CD4-positive, alpha-beta T cell treated with Interleukin-6 at 100 ng/mL for 8 hours (primary cell): ENCODE data around the gene ZNF184.
"Not testable (repeated sequence)": the region's sequence is repeated elsewhere in the genome, so short reads cannot be mapped to it uniquely, and the experiment has no call there.

Source experiments
- DNase-seq: peaks from one replicate; pipeline ENCODE4 v3.0.0-alpha.2; 2020; ENCODE audit warnings: mixed read lengths, low spot score

The ZNF184 gene

DNA sequence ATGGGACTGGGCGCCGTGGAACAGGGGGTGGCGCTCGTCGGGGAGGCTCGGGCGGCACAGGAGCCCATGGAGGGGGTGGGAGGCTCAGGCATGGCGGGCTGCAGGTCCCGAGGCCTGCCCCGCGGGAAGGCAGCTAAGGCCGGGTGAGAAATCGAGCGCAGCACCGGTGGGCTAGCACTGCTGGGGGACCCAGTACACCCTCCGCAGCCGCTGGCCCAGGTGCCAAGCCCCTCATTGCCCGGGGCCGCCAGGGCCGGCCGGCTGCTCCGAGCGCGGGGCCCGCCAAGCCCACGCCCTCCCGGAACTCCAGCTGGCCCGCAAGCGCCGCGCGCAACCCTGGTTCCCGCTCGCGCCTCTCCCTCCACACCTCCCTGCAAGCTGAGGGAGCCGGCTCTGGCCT, 48.1 kb downstream of the ZNF184 start:
- not testable (repeated sequence) for DNase-seq

DNA sequence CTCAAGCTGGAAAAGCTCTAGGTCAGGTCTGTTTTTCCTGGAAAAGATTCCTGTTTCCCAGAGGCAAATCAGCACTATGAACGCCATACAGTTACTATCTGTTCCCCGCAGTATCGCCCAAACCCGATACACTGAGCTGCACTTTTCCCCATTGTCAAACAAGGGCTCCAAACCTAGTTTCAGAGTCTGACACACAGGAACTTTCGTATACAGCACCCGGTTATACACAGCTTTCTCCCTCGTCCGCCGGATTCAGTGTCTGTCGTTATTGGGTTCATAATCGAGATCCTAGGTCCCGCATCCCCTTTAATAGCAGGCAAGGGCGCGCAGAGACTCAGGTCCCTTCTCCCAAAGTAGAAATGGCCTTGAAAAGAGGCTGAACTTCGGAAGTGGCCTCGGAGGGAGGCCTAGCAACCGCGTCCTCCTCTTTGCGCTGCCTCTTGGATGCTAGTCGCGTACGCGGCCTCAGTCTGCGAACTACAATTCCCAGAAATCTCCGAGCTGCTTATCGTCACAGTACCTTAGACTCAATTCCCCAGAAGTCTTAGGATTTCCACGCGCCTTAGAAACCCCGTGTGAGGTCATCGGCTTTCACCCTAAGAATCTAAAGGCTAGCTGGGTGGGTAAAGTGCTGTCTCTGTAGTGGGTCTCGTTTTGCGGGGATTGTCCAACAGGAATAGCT, 50.1 kb downstream of the ZNF184 start:
- DNase-seq: no peak

DNA sequence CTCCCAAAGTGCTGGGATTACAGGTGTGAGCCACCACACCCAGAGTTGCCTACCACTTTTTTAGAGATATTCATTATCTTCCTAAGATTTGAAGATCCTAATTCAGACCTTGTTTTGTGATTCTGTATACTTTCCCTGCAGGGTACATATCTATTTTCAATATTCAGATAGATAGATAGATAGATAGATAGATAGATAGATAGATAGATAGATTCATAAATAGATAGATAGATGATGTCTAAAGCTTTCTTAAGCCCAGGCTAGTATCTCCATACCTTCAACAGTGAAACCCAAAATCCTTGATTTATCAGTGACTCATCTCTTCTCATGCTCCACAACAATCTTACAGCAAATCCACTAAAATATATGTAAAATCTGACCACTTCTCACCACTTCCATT, 53.5 kb downstream of the ZNF184 start:
- no peak for DNase-seq

DNA sequence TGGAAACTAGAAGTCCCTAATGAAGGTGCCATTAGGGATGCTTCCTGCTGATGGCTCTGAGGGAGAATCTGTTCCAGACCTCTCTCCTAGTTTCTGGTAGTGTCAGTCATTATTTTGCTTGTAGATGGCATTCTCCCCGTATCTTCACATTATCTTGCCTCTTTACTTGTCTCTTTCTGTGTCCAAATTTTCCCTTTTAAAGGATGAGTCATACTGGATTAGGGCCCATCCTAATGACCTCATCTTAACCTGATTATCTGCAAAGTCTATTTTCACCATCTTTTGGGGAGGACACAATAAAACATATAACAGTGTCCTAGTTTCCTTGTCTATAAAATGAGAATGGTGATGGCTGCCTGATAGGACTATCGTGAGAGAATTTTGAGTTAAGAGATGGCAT, 57.0 kb downstream of the ZNF184 start:
- DNase-seq: no peak

DNA sequence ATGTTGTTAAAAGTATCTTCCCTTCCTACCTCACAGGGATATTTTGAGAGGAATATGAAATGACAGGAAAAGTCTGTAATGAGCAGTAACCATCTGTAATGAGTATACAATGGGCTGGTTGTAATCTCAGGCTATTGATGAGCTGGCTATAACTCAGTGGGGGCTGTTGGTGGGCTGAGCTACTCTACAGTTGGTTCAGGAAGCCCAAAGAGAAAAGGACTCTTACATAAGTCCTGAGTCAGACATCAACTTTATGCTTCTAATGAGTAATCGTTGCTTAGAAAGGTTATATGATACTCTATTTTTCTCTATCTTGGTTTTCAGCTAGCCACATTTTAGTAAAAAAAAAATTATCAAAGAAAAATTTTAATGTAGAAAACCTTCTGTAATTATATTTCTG, 57.9 kb downstream of the ZNF184 start:
- no peak for DNase-seq

DNA sequence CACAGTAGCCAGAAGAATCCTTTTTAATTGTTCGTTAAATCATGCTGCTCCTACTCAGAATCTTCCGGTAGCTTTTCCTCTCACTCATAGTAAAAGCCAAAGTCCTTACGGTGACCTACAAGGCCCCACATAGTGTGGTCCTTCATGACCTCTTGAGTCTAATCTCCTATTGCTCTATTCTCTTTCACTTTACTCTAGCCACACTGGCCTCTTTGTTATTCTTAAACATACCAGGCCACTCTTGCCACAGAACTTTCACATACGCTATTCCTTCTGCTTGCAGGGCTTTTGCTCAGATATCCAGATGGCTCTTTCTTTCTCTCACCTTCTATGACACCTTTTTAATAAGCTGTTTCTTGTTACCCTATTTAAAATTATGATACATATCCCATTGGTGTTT, 58.6 kb downstream of the ZNF184 start:
- DNase-seq: no peak

DNA sequence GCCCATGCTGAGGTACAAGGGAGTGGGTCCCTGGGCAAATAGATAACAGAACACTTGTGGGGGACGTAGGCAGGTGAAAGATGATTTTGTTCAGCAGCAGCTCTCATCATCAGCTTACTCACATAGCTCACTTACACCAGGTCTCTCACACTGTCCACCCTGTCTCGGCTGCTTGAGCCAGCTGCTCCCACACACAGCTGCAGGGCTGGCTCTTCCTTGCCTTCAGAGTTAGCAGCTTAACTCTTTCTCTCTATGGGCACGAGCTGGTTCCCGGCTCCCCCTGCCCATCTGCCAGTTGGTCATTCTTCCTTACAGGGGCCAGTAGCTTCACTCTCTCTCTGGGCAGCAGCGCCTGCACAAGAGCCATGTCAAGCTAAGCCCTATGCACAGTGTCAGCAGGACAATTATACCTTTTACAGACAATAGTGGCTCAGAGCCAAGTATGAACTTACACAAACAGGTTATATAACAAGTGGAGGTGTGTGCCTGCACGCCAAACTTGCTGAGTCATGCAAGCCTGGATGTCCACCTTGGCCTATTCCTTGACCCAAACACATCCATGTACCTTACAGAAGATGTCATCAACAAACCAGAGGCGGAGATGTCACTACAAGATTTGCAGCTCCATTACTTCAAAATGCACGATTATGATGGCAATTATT, 65.6 kb downstream of the ZNF184 start:
- no peak for DNase-seq

DNA sequence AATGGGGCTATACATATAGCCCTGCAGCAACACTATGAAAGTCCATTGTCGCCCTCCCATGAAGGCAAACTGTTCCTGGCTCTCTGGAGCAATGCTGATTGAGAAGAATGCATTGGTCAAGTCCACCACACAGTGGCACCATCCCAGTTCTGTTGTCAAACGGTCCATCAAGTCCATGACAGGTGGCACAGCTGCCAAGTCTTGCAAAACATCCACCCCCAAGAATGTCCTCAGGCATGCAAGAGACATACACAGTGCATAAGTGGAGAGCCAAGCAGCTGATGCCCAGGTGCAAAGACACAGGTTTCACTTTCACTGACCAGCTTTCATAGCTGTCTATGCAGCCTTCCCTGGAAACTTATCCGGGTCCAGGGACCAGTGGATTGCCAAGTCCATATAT, 66.8 kb downstream of the ZNF184 start:
- no peak for DNase-seq

DNA sequence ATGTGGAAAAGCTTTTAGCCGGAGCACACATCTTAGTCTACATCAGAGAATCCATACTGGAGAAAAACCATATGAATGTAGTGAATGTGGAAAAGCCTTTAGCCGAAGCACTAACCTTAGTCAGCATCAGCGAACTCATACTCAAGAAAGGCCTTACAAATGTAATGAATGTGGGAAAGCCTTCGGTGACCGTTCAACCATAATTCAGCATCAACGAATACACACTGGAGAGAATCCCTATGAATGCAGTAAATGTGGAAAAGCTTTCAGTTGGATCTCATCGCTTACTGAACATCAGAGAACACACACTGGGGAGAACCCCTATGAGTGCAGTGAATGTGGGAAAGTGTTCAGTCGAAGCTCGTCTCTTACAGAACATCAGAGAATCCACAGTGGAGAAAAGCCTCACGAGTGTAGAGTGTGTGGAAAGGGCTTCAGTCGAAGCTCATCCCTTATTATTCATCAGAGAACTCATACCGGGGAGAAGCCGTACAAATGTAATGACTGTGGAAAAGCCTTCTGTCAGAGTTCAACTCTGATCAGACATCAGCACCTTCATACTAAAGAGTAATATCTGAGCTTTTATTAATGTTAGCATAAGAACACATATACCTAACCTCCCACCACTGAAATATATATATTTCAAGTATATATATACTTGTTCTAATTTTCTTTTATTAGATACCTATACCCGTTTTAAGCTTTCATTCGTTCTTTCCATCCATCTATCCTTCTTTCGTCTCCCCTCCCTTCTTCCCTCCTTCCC, 71.8 kb downstream of the ZNF184 start:
- no peak for DNase-seq
